Measurements from ENCODE around the gene ITPRID1.

The ITPRID1 gene

DNA sequence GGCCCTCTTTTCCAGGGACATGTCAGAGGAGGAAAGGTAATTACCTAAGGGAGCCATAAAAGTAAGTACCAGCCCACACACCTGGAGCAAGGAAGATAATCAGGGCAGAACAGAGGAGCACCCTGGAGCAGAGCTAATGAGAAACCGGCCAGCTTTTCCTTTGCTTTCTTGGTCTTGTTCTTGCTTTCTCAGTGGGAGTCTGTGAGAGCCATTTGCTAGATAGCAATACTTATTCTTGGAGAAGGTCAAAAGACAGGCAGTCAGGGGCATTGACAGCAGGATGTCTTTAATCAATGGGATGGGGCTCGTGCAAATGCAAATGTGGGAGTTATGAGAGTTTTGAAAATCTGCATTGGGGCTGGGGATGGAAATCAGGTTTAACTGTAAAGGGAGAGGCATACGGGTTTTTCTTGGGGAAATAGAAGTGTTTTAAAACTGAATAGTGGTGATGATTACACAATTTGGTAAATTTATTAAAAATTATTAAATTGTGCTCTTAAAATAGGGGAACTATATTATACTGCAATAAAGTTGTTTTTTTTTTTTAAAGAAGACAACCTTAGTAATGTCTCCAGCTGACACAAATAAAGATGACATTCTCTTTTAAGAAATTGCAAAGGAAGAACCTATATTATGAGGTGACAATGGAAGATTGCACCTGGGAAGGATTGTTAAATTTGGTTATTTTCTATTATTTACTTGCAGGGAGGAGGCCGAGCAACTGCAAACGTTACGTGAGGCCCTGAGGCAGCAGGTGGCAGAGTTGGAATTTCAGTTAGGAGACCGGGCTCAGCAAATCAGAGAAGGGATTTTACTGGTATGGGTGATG is 137.6 kb downstream of the ITPRID1 start:
- DNase-seq (ENCODE audit: low read depth), result no peak
- H3K4me3 ChIP-seq (ENCODE audit: control insufficient read depth, low read depth, low read length), result no peak overlapping the region
- TF ChIP-seq, protein P1, sequence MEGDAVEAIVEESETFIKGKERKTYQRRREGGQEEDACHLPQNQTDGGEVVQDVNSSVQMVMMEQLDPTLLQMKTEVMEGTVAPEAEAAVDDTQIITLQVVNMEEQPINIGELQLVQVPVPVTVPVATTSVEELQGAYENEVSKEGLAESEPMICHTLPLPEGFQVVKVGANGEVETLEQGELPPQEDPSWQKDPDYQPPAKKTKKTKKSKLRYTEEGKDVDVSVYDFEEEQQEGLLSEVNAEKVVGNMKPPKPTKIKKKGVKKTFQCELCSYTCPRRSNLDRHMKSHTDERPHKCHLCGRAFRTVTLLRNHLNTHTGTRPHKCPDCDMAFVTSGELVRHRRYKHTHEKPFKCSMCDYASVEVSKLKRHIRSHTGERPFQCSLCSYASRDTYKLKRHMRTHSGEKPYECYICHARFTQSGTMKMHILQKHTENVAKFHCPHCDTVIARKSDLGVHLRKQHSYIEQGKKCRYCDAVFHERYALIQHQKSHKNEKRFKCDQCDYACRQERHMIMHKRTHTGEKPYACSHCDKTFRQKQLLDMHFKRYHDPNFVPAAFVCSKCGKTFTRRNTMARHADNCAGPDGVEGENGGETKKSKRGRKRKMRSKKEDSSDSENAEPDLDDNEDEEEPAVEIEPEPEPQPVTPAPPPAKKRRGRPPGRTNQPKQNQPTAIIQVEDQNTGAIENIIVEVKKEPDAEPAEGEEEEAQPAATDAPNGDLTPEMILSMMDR (conservative IDR thresholded peaks at IDR 0.05; ENCODE audit: control insufficient read depth, insufficient read depth, low read depth, low read length), result no peak

DNA sequence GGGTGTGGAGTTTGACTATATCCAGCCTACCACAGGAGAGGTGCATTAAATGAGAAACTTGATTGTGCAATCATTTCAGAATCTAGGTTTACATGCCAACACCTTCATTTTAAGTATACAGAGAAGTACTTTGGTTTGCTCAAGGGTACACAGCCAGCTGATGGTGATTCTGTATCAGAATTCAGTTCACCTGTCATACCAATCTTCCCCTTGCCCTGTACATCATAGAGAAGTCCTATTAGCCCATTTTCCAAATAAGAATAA is 138.1 kb downstream of the ITPRID1 start:
- TF ChIP-seq, protein P1 (conservative IDR thresholded peaks at IDR 0.05; ENCODE audit: control insufficient read depth, insufficient read depth, low read depth, low read length), result no peak
- no peak overlapping the region for H3K4me3 ChIP-seq (ENCODE audit: control insufficient read depth, low read depth, low read length)
- DNase-seq (ENCODE audit: low read depth), result no peak

DNA sequence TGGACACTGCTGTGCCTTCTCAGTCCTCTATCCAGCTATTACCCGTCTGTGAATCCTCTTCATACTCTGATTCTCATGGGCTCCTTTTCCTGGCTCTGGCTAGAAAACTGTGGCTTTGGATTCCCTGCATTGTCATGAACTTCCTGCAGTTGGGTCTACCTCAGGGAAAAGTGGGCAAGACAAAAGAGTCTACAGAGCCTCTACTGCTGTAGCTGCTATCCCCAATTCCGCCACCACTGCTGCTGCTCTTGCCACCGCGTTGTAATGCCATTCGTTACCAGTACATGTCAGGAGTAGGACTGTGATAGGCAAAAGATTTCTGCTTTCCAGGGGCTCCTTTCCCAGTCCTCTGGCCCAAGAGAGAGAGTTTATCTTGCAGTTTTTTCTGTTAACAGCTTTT is 149.2 kb downstream of the ITPRID1 start:
- no peak for DNase-seq (ENCODE audit: low read depth)
- TF ChIP-seq, protein P1 (conservative IDR thresholded peaks at IDR 0.05; ENCODE audit: control insufficient read depth, insufficient read depth, low read depth, low read length), result no peak
- no peak overlapping the region for H3K4me3 ChIP-seq (ENCODE audit: control insufficient read depth, low read depth, low read length)

DNA sequence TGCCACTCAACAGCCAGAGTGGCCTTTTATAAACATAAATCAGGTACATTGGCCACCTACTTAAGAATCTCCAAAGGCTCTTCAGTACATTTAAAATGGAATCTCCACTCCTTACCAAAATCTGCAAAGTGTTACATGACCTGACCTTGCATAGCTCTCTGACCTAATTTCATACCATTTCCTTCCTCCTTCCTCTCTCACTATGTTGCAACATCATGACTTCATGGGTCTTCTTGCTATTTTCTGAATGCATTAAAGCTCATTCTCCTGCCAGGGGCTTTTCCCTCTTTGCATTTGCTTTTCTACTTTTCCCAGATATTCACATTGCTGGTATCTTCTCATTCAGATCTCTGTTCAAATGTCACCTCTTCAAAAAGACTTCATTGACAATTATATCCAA is 151.0 kb downstream of the ITPRID1 start:
- DNase-seq (ENCODE audit: low read depth), result no peak
- H3K4me3 ChIP-seq (ENCODE audit: control insufficient read depth, low read depth, low read length), result no peak overlapping the region
- TF ChIP-seq, protein P1 (conservative IDR thresholded peaks at IDR 0.05; ENCODE audit: control insufficient read depth, insufficient read depth, low read depth, low read length), result no peak

DNA sequence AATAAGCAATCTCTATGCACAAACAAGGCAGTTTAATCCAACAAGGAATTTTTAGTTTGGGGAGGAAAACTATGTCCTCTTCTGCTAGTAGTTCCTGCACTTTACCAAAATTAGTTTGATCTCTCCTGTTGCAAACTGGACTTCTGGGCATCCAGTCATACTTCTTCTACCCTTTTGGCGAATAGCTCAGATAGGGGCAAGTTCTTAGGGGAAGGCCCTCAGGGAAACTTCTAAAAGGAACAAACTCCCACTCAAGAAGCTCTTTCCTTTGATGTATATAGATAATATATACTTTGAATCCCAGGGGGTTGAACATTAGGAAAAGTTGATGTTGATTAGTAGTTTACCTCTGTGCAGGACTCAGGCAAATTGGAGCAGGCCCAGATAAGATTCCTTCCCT is 151.7 kb downstream of the ITPRID1 start:
- no peak for DNase-seq (ENCODE audit: low read depth)
- TF ChIP-seq, protein P1 (conservative IDR thresholded peaks at IDR 0.05; ENCODE audit: control insufficient read depth, insufficient read depth, low read depth, low read length), result no peak
- no peak overlapping the region for H3K4me3 ChIP-seq (ENCODE audit: control insufficient read depth, low read depth, low read length)

DNA sequence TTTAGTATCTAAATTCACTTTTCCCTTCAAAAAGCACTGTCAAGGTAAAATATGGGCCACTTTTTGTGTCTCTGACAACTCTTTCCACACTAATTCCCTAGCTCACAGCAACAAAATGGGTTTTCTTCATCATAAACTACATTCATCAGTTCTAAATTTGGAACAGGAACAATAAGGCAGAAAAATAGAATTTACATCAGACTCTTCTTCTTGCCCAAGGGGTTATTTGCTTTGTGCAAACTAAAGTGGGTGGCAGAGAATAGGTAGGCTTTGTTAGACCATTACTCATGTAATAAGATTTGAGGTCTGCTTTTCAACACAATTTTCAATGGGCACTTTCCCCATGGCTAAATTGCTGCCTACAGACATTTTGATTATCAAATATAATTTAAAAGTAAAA is 155.6 kb downstream of the ITPRID1 start:
- no peak for DNase-seq (ENCODE audit: low read depth)
- TF ChIP-seq, protein P1 (conservative IDR thresholded peaks at IDR 0.05; ENCODE audit: control insufficient read depth, insufficient read depth, low read depth, low read length), result no peak
- no peak overlapping the region for H3K4me3 ChIP-seq (ENCODE audit: control insufficient read depth, low read depth, low read length)

Data from fibroblast of mammary gland (primary cell).